Tibial artery (tissue), 4 donors: ENCODE results near the gene KAT14.
"Not testable (repeated sequence)": the region's sequence is repeated elsewhere in the genome, so short reads cannot be mapped to it uniquely, and the experiment has no call there.

Source experiments
- DNase-seq, 2 donors: peaks; one replicate each; pipeline ENCODE4 v3.0.0-alpha.2; 2019
- H3K27ac ChIP-seq, 2 donors: fragments of 200-600 bp; sonication (generic) in 1 of 2; 1 replicate in 1 of 2; 2 replicates in 1 of 2; pipeline ENCODE4 v1.5.1; 2018 to 2019; ENCODE audit warnings: mild to moderate bottlenecking in 1 of 2
- H3K27me3 ChIP-seq, 2 donors: fragments of 200-600 bp; sonication (generic) in 1 of 2; one replicate each; pipeline versions ENCODE4 v1.5.1 to v1.6.0; 2016 to 2019
- H3K36me3 ChIP-seq, 3 donors: fragments of 200-600 bp; sonication (generic) in 2 of 3; one replicate each; pipeline ENCODE4 v1.5.1; 2016 to 2019; ENCODE audit warnings: mild to moderate bottlenecking in 2 of 3
- H3K4me1 ChIP-seq, 4 donors: fragments of 200-600 bp; sonication (generic) in 2 of 4; 1 replicate in 3 of 4; 2 replicates in 1 of 4; pipeline ENCODE4 v1.5.1; 2016 to 2019
- H3K4me3 ChIP-seq, 2 donors: fragments of 200-600 bp; sonication (generic) in 1 of 2; 1 replicate in 1 of 2; 2 replicates in 1 of 2; pipeline ENCODE4 v1.5.1; 2018 to 2019; ENCODE audit warnings: mild to moderate bottlenecking in 2 of 2
- H3K9me3 ChIP-seq, 3 donors: fragments of 200-600 bp; sonication (generic) in 1 of 3; one replicate each; pipeline ENCODE4 v1.5.1; 2016 to 2019
- intact Hi-C: fragments of 100-400 bp; cut with DNase I; formaldehyde crosslinking; loops from one replicate; pipeline ENCODE4 v1.15.0; 2023; ENCODE audit warnings: low total_unique reads
- TF ChIP-seq, protein P1 (sequence below), 2 experiments: fragments of 200-600 bp in 1 of 2; fragments of 450-650 bp in 1 of 2; IDR thresholded peaks; one replicate each; pipeline ENCODE4 v1.5.1; 2017 to 2019; ENCODE audit warnings: antibody characterized with exemption in 2 of 2, mild to moderate bottlenecking in 1 of 2, moderate library complexity in 1 of 2

Gene KAT14

DNA sequence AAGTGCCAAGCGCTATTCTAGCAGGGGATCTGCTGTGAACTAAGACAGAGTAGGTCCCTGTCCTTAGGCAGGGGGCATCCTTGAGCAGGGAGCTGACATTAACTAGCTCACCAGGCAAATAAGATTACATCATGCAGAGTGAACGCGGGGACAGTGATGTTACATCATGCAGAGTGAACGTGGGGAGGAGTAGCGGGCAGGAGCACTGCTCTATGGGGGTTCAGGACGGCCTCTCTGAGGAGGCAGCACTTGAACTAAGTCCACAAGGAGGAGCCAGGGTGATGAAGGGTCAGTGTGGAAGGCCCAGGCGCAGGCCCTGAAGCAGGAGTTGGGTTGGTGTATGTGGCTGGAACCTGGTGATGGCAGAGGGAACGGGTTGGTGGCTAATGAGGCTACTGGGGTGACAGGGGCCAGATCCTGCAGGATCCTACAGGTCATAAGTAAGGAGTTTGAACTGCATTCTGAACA lies 38.7 kb downstream of the KAT14 start:
- Histone ChIP-seq H3K27me3 (no peaks in the 10 kb centered on the region), H3K9me3 (peaks cover 0 to 4% (median 0%) of the 10 kb centered on the region in 3 donors), H3K36me3 (peaks cover 31 to 51% (median 47%) of the 10 kb centered on the region in 3 donors), H3K4me3 (no peak overlapping the region), H3K27ac (no peak overlapping the region), H3K4me1 (no peaks in the 10 kb centered on the region)
- intact Hi-C loops: no loop called here
- TF ChIP-seq, protein P1, sequence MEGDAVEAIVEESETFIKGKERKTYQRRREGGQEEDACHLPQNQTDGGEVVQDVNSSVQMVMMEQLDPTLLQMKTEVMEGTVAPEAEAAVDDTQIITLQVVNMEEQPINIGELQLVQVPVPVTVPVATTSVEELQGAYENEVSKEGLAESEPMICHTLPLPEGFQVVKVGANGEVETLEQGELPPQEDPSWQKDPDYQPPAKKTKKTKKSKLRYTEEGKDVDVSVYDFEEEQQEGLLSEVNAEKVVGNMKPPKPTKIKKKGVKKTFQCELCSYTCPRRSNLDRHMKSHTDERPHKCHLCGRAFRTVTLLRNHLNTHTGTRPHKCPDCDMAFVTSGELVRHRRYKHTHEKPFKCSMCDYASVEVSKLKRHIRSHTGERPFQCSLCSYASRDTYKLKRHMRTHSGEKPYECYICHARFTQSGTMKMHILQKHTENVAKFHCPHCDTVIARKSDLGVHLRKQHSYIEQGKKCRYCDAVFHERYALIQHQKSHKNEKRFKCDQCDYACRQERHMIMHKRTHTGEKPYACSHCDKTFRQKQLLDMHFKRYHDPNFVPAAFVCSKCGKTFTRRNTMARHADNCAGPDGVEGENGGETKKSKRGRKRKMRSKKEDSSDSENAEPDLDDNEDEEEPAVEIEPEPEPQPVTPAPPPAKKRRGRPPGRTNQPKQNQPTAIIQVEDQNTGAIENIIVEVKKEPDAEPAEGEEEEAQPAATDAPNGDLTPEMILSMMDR (IDR thresholded peaks at IDR 0.05): no peak
- DNase-seq: no peak

DNA sequence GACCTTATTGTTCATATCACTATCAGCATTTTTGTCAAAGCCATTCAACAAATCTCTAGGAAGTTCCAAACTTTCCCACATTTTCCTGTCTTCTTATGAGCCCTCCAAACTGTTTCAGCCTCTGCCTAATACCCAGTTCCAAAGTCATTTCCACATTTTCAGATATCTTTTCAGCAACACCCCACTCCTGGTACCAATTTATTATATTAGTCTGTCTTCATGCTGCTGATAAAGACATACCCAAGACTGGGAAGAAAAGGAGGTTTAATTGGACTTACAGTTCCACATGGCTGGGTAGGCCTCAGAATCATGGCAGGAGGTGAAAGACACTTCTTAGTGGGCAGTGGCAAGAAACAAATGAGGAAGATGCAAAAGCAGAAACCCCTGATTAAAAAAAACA lies 42.7 kb downstream of the KAT14 start:
- H3K27ac ChIP-seq, H3K4me1 ChIP-seq, H3K27me3 ChIP-seq, H3K9me3 ChIP-seq, intact Hi-C loops, DNase-seq, H3K4me3 ChIP-seq: not testable (repeated sequence)
- peaks cover 57 to 78% (median 69%) of the 10 kb centered on the region in 3 donors for H3K36me3 ChIP-seq

DNA sequence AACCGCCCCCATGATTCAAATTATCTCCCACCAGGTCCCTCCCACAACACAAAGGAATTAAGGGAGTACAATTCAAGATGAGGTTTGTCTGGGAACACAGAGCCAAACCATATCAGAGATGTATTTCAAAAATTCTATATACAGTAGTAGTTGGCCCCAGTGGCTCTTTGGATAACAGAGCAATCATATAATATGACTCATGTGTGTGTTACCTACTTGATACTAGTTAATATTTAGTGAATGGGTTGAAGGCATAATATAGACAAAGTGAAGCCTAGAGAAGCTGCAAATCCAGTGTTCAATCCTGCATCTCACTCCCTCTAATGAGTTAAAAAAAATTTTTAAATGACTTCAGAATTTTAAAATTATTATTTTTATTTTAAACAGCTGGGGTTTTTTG lies 43.2 kb downstream of the KAT14 start:
- Histone ChIP-seq H3K27ac (no peak overlapping the region), H3K27me3 (no peaks in the 10 kb centered on the region), H3K36me3 (peaks cover 58 to 78% (median 71%) of the 10 kb centered on the region in 3 donors), H3K4me1 (no peaks in the 10 kb centered on the region), H3K4me3 (no peak overlapping the region), H3K9me3 (peaks cover 0 to 4% (median 0%) of the 10 kb centered on the region in 3 donors)
- intact Hi-C loops: no loop called here
- TF ChIP-seq, protein P1 (IDR thresholded peaks at IDR 0.05): no peak
- DNase-seq: no peak

DNA sequence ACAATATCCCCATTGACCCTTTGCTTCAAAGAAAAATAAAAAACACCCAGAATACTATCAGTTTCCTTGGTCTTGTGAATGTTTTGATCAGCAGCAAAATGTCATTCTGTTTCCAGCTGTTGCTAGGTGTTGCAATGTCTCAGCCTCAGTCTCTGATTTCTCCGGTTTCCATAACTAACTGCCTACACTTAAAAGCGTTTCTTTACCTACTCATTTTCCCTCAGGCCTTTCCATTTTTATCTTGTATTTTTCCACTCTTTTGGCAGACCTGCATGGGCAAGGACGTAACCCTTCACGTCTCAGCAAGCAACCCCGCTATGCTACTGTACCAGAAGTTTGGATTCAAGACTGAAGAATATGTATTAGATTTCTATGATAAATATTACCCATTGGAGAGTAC lies 49.4 kb downstream of the KAT14 start:
- DNase-seq: no peak

DNA sequence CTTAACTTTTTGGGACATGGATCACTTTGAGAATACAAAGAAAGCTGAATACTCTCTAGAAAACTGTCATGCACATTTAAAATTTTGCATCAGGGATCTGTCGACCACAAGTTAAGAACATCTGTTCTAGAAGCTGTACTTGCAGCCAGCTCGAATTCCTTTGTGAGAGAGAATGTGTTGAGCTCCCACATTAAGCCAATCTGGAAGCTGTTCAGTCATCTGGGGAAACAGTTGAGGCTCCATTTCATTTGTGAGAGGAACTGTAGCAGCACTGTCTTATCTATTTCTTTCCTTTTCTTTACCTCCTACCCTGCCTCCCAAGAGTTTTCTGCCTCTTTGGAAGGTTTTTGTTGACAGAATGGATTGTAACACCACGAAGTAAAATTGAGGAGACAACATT lies 50.8 kb downstream of the KAT14 start:
- no peak overlapping the region for H3K4me3 ChIP-seq
- H3K27me3 ChIP-seq: no peaks in the 10 kb centered on the region
- H3K4me1 ChIP-seq: no peaks in the 10 kb centered on the region
- H3K36me3 ChIP-seq: peaks cover 43 to 75% (median 49%) of the 10 kb centered on the region in 3 donors
- TF ChIP-seq, protein P1 (IDR thresholded peaks at IDR 0.05): no peak
- intact Hi-C loops: no loop called here
- no peak for DNase-seq
- H3K27ac ChIP-seq: no peak overlapping the region
- no peaks in the 10 kb centered on the region for H3K9me3 ChIP-seq

More for the DNA sequence above, 49.4 kb downstream of the KAT14 start:
- Histone ChIP-seq H3K27me3 (no peaks in the 10 kb centered on the region), H3K9me3 (no peaks in the 10 kb centered on the region), H3K27ac (no peak overlapping the region), H3K4me3 (no peak overlapping the region), H3K36me3 (peaks cover 57 to 89% (median 62%) of the 10 kb centered on the region in 3 donors), H3K4me1 (no peaks in the 10 kb centered on the region)
- intact Hi-C loops: no loop called here
- TF ChIP-seq, protein P1 (IDR thresholded peaks at IDR 0.05): no peak

DNA sequence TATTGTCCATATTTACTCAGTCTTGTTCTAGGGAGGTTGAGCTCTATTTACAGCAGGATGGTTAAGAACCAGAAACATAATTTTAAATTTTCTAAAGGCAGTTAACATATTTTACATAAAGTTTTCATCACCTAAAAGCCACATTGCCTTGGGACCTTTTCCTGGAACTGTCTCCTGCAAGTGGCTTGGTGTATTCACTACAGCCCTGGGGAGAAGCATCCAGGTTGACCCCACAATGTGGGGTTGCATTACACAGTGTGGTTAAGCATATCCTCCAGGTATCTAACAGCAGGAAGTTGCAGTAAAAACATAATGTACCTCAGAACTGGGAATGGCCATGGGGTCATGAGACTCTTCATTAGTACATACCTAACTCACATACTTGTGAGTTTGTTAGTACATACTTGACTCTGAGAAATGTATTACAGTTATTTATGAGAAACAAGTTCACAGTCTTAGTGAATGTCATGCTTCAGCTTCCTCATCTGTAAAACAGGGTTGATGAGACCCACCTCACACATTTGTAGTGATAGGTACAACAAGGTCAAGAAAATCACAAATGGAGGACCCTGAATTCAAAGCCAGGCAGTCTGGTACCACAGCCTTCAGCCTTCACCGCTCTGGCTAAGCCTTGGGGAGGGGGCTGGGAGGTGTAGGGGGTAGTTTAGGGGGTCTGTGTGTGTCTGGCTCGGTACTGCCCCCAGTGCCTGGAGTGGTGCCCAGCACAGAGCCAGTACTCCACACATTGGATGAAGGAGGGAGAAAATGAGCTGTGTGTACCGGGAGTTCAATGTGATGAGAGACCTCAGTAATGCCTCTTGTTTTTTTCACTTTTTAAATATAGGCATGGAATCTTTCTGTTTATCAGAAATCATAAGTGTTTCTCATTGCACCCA lies 52.9 kb downstream of the KAT14 start:
- Histone ChIP-seq H3K36me3 (peaks cover 24 to 54% (median 33%) of the 10 kb centered on the region in 3 donors), H3K27me3 (no peaks in the 10 kb centered on the region), H3K27ac (no peak overlapping the region), H3K4me3 (no peak overlapping the region), H3K4me1 (no peaks in the 10 kb centered on the region), H3K9me3 (no peaks in the 10 kb centered on the region)
- TF ChIP-seq, protein P1 (IDR thresholded peaks at IDR 0.05): no peak
- no peak for DNase-seq
- intact Hi-C loops: no loop called here
